Glomerular visceral epithelial cell (primary cell): ENCODE results near the gene CLSTN3.
"Not testable (repeated sequence)": the region's sequence is repeated elsewhere in the genome, so short reads cannot be mapped to it uniquely, and the experiment has no call there.

Source experiments
- DNase-seq: peaks from one replicate; pipeline ENCODE4 v3.0.0-alpha.2; 2016; ENCODE audit errors: extremely low spot score

CLSTN3 gene

GRCh38 chr12:7103837-7104584, 26.2 kb upstream of the CLSTN3 start:
- DNase-seq = no peak

DNA sequence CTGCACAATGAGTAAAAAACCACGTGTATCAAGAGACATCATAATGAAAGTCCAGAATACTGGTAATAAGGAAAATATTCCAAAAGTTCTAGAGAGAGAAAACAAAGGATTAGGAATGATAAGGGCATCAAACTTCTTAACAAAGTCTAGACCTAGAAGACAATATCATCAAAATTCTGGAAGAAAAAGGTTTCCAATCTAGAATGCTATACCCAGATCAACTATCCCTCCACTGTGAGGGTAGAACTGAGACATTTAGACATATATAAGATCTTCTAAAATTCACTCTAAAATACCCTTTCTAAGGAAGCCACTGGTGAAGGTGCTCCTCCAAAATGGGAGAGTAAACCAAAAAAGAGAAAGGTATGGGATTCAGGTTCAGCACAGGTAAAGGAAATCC, 24.1 kb upstream of the CLSTN3 start:
- no peak for DNase-seq

DNA sequence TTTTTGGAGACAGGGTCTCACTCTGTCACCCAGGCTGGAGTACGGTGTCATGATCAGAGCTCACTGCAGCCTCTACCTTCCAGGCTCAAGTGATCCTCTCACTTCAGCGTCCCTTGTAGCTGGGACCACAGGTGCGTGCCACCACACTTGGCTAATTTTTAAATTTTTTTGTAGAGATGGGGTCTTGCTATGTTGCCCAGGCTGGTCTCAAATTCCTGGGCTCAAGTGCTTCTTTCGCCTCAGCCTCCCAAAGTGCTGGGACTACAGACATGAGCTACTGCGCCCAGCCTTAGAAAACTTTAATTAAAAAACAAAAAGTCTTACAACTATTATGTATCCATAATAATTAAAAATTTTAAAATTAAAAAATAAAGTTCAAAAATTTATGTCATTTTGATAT, 23.0 kb upstream of the CLSTN3 start:
- not testable (repeated sequence) for DNase-seq

GRCh38 chr12:7107636-7108002, 22.6 kb upstream of the CLSTN3 start:
- DNase-seq = no peak

- DNase-seq = peak; percentile 85
These were observed 22.0 kb upstream of the CLSTN3 start for GRCh38 chr12:7108003-7108795.

GRCh38 chr12:7108796-7109571, 21.2 kb upstream of the CLSTN3 start, which contains the start of gene C1RL:
C1RL (minus strand) TSS chr12:7109214; CDS start chr12:7109180, 34 bp downstream.
- peak; percentile 84 for DNase-seq

DNA sequence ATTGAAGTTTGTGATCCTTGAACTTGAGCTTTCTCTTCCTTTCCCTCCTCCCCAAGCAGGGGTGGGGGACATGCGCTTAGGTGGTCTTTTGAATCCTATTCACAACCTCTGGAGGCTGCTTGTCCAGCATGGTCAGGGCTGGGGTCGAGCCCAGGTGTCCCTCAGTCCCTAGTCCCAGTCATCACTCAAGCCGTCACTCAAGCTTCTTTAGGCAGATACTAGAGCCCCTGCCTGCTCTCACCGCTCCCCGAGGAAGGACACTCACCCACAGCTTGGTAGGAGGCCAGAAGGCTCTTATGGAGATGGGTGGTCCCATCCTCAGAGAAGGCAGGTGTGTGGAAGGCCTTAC, 20.6 kb upstream of the CLSTN3 start:
- no peak for DNase-seq

DNA sequence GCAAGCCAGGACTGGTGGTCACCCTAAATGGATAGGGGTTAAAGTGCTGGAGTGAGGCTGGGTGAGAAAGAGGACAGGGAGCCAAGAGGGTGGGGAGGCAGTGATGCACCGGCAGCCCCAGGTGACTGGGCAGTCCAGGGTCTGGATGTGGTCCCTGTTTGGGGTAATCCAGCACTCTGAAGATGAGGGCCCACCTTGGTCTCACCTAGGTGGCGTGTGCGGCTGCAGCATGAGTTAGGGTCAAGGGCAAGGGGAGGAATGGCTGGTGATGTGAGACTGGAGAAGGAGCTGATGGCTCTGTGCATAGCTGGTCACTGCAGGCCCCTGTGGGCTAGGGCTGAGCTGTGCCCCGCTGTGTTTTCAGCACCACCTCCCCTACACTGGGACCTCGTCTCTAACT, 19.5 kb upstream of the CLSTN3 start:
- no peak for DNase-seq

DNA sequence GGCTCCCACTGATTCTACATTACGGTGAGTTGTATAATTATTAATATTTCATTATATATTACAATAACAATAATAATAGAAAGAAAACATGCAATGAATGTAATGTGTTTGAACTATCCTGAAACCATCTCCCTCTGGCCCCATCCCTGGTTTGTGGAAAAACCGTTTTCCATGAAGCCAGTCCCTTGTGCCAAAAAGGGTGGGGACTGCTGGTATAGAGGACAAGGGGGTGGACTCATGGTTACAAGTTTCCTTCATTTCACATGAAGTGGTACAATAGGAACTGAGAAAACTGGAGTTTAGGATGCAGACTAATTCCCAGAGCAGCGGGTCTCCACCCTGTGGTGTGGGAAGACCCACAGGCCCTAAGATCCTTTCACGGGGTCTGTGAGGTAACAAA, 18.1 kb upstream of the CLSTN3 start:
- no peak for DNase-seq

DNA sequence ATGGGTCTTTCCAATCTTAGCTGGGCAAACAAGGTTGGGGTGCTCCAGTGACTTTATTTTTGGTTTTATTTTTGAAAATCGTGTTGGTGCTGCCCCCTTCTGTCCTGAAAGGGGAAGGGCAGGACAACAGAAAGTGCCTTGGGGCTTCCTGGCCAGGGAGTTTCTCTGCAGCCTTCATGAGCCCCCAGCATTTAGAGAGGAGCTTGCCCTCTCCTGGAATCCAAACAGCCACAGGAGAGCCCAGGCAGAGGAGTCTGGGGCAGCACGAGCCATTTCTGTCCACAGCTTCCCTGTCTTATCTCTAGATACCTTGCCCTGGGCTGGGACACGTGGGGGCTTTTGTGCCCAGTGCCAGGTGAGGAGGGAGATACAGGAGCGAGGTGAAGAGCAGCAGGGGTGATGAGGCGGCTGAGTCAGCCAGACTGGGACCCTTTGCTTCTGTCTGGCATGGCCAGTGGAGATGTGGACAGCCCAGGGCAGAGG, 16.7 kb upstream of the CLSTN3 start:
- peak; percentile 53 for DNase-seq

DNA sequence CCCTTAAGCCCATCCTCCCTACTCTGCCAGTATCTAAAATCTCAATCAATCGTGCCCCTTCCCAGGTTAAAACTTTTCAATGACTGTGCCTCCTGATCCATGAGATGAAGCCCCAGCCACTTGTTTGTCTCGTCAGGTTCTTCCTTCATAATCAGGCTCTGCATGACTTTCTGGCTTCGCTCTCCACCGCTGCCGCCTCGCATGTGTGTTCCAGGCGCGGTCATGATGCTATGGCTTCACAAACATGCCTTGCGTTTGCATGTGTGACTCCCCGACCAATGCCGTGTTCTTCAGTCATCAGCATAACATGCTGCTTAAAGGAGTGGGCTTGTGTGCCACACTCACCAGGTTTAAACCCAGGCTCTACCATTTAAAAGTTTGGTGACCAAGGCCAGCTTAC, 16.2 kb upstream of the CLSTN3 start:
- no peak for DNase-seq

GRCh38 chr12:7114851-7115250, 15.3 kb upstream of the CLSTN3 start:
- no peak for DNase-seq

- DNase-seq = no peak
These were observed 14.0 kb upstream of the CLSTN3 start for GRCh38 chr12:7116196-7116595.

- no peak for DNase-seq
These were observed 13.3 kb upstream of the CLSTN3 start for GRCh38 chr12:7116916-7117315.

- no peak for DNase-seq
These were observed 12.5 kb upstream of the CLSTN3 start for GRCh38 chr12:7117670-7118069.

DNA sequence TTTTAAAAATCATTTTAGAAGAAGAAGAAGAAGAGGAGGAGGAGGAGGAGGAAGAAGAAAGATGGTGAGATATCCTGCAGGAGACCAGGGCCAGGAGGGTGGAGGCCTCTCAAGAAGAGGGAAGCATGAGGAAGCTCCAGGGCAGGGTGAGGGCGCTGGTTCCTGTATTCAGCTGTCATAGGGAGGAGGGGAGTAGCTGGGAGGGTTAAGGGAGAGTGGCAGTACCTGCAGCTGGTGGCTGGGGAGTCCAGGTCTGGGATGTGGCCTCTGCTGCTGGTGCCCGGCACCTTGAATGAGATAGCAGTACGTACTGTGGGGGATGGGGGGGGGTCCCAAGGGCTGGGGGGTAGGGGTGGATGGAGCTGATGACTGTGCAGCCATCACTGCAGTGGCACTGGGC, 11.3 kb upstream of the CLSTN3 start:
- DNase-seq = no peak

GRCh38 chr12:7120166-7120565, 10.0 kb upstream of the CLSTN3 start:
- no peak for DNase-seq

- no peak for DNase-seq
These were observed 8.8 kb upstream of the CLSTN3 start for GRCh38 chr12:7121324-7121723.

DNA sequence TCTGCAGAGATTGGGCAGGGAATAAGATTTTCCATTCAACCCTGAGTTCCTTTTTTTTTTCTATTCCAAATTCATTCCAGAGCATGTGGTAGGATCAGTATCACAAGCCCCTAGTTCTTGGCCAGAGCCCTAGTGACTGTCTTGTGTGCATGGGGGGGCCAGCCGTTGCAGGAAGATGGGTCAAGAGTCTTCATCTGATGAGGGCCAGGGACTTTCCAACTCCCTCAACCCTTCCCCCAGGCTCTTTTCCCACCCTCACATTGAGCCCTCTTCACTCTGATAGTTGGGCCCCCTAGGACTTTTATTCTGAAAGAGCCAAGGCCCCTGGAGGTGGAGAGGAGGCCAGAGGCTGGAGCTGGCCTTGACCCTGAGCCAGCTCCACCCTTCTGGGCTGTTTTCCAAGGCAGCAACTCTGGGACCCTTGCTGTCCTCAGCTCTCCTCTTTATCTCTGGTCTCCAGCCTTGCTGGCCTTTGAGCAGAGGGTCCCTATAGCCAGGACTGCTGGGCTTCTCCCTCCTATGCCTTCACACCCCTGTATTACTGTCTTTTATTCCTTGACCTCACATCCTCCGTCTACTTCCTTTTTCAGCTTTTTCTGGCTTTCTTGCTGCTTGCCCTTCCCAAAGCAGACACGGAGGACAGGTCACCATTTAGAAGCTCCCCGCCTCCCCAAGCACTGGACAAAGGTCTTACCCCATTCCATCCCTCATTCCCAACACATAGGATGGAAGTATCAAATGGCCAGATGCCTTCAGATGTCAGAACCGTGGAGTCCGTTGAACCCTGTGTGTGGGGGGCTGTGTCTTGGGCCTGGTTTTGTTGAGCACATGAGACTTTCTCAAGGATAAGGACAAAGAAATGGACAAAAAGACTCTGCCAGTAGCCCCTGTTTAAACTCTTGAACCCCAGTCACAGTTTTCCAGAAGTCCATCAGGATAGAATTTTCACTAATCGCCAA, 7.1 kb upstream of the CLSTN3 start:
- no peak for DNase-seq

- no peak for DNase-seq
These were observed 6.2 kb upstream of the CLSTN3 start for GRCh38 chr12:7123806-7124522.
